Measurements from ENCODE around the gene OPCML. TPM values are rescaled to one million over a fixed set of nuclear protein-coding genes. Genes with fewer than 3 reads are reported as not detected.

Gene OPCML
- total RNA-seq, 1 experiment from 2014 or later = 0.13 TPM

DNA sequence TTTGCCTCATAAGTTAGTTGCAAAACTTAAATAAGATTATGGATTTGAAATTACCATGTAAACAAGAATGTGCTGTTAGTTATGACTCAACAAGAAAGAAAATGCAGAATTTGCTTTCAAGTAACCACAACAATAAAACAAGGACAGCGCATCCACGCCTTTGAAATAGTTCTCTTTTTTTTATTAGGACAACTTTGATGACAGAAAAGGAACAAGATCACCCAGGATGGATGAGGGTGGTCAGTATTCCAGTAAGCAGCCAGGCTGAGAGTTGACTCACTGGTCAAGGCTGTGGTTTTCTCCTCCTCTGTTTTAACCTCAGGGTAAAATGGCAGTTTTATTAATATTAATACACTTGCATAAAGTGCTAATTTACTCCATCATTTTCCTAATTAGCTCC, 544.4 kb downstream of the OPCML start:
- H3K27me3 ChIP-seq (replicated peaks; ENCODE audit: insufficient read depth, low read depth, low read length, poor library complexity) = peaks cover 23% of the 10 kb centered on the region
- no peak overlapping the region for H3K27ac ChIP-seq (ENCODE audit: low read depth, low read length, poor library complexity, severe bottlenecking)
- ChIA-PET POLR2A (ENCODE audit: low non-redundant PET) (no interaction called here), CTCF (interaction anchor here (0.6 kb wide), 1 partner anchor 19 kb away, joined by 9 read pairs; no protein-coding TSS in a partner anchor)
- intact Hi-C loops (cut with micrococcal nuclease; ENCODE audit: unreplicated experiment) = no loop called here
- DNase-seq (ENCODE audit: low spot score) = no peak
- H3K4me3 ChIP-seq (ENCODE audit: low read depth, low read length, poor library complexity, severe bottlenecking) = no peak overlapping the region
- H3K36me3 ChIP-seq (ENCODE audit: insufficient read depth, low read length, poor library complexity, severe bottlenecking) = no peaks in the 10 kb centered on the region
- TF ChIP-seq, protein P1, sequence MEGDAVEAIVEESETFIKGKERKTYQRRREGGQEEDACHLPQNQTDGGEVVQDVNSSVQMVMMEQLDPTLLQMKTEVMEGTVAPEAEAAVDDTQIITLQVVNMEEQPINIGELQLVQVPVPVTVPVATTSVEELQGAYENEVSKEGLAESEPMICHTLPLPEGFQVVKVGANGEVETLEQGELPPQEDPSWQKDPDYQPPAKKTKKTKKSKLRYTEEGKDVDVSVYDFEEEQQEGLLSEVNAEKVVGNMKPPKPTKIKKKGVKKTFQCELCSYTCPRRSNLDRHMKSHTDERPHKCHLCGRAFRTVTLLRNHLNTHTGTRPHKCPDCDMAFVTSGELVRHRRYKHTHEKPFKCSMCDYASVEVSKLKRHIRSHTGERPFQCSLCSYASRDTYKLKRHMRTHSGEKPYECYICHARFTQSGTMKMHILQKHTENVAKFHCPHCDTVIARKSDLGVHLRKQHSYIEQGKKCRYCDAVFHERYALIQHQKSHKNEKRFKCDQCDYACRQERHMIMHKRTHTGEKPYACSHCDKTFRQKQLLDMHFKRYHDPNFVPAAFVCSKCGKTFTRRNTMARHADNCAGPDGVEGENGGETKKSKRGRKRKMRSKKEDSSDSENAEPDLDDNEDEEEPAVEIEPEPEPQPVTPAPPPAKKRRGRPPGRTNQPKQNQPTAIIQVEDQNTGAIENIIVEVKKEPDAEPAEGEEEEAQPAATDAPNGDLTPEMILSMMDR (conservative IDR thresholded peaks at IDR 0.05; ENCODE audit: low read depth, low read length) = no peak
- TF ChIP-seq EZH2 (IDR thresholded peaks at IDR 0.05; ENCODE audit: borderline replicate concordance, low read depth, low read length, poor library complexity, severe bottlenecking) = no peak
- BruUV-seq (replicated peaks) = no TSS peak
- peaks cover 9% of the 10 kb centered on the region for H3K4me1 ChIP-seq (ENCODE audit: insufficient read depth, low read length, poor library complexity, severe bottlenecking)
- peaks cover 3% of the 10 kb centered on the region for H3K9me3 ChIP-seq (ENCODE audit: low read depth, low read length, poor library complexity, severe bottlenecking)

DNA sequence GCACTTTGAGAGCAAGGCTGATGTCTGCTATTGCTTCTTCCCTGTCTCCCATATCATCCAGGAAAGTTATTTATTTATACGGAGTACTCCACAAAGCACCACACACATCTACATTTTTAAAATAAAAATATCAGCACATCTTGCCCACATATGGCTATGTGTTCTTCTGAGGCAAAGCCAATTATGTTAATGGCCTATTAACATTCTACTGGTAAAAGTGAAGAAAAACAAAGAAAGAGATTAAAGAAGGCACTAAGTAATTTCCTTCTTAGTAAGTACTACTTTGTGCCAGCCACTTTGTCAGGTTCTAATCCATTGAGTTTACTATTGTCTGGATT, 548.7 kb downstream of the OPCML start:
- ChIA-PET CTCF (no interaction called here), POLR2A (ENCODE audit: low non-redundant PET) (interaction anchor here (0.5 kb wide), 1 partner anchor 20 kb away, joined by 3 read pairs; no protein-coding TSS in a partner anchor)
- BruUV-seq (replicated peaks) = no TSS peak
- DNase-seq (ENCODE audit: low spot score) = peak; percentile 16
- H3K4me3 ChIP-seq (ENCODE audit: low read depth, low read length, poor library complexity, severe bottlenecking) = no peak overlapping the region
- no peaks in the 10 kb centered on the region for H3K36me3 ChIP-seq (ENCODE audit: insufficient read depth, low read length, poor library complexity, severe bottlenecking)
- intact Hi-C loops (cut with micrococcal nuclease; ENCODE audit: unreplicated experiment) = no loop called here
- peaks cover 10% of the 10 kb centered on the region for H3K4me1 ChIP-seq (ENCODE audit: insufficient read depth, low read length, poor library complexity, severe bottlenecking)
- TF ChIP-seq, protein P1 (conservative IDR thresholded peaks at IDR 0.05; ENCODE audit: low read depth, low read length) = no peak
- no peak for TF ChIP-seq EZH2 (IDR thresholded peaks at IDR 0.05; ENCODE audit: borderline replicate concordance, low read depth, low read length, poor library complexity, severe bottlenecking)
- H3K27me3 ChIP-seq (replicated peaks; ENCODE audit: insufficient read depth, low read depth, low read length, poor library complexity) = peaks cover 4% of the 10 kb centered on the region
- no peak overlapping the region for H3K27ac ChIP-seq (ENCODE audit: low read depth, low read length, poor library complexity, severe bottlenecking)
- peaks cover 3% of the 10 kb centered on the region for H3K9me3 ChIP-seq (ENCODE audit: low read depth, low read length, poor library complexity, severe bottlenecking)

DNA sequence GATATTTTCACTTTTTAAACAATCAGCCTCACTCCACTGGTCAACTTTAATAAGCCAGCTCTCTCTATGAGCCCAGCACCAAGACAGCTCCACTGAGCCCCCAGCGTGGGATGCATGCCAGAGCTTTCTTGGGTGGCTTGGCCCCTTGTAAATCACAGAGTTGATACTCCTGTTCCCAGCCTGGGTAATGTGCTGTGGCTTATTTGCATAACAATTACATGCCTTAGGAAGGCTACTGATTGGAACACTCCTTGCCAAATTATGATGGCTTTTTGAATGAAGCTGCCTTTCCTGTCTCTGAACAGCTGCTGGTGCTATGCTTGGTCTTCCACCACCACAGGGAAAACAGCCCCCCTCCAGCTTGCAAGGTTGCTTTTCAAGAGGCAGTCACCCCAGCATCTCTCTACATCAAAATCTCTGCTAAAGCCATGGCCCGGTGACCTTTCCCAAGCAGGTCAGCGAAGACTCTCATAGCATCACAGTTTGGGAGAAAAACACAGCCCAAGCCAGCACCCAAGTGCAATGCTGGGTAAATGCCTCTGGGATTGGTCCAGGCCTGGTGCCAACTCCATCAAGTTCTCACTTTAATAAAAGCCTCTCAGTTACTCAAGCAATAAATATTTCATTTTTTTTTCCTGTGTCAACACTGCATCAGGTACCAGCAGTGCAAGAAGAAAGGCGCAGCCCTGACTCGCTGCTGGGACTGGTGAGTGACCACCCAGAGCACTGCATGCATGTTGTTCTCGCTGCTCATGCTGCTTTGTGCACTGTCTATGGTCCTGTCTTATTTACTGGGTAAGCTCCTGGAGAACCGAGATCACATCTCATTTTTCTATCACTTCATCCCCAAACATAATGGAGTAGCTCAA, 549.3 kb downstream of the OPCML start:
- intact Hi-C loops (cut with micrococcal nuclease; ENCODE audit: unreplicated experiment) = no loop called here
- TF ChIP-seq, protein P1 (conservative IDR thresholded peaks at IDR 0.05; ENCODE audit: low read depth, low read length) = no peak
- TF ChIP-seq EZH2 (IDR thresholded peaks at IDR 0.05; ENCODE audit: borderline replicate concordance, low read depth, low read length, poor library complexity, severe bottlenecking) = no peak
- Histone ChIP-seq H3K4me3 (ENCODE audit: low read depth, low read length, poor library complexity, severe bottlenecking) (no peak overlapping the region), H3K36me3 (ENCODE audit: insufficient read depth, low read length, poor library complexity, severe bottlenecking) (no peaks in the 10 kb centered on the region), H3K27me3 (replicated peaks; ENCODE audit: insufficient read depth, low read depth, low read length, poor library complexity) (peaks cover 4% of the 10 kb centered on the region), H3K4me1 (ENCODE audit: insufficient read depth, low read length, poor library complexity, severe bottlenecking) (peaks cover 10% of the 10 kb centered on the region), H3K27ac (ENCODE audit: low read depth, low read length, poor library complexity, severe bottlenecking) (no peak overlapping the region), H3K9me3 (ENCODE audit: low read depth, low read length, poor library complexity, severe bottlenecking) (peaks cover 3% of the 10 kb centered on the region)
- BruUV-seq (replicated peaks) = no TSS peak
- peak; percentile 63 for DNase-seq (ENCODE audit: low spot score)
- POLR2A ChIA-PET (ENCODE audit: low non-redundant PET) = no interaction called here
- CTCF ChIA-PET = no interaction called here

Measured in A673 (cell line).